Glutamatergic neuron (in vitro differentiated cells): ENCODE results near the gene WFDC2. TPM values are rescaled to one million over a fixed set of nuclear protein-coding genes. Genes with fewer than 3 reads are reported as not detected.

ENCODE experiments used
- DNase-seq: peaks from one replicate; pipeline ENCODE4 v3.0.0; 2022
- H3K27ac Mint-ChIP-seq: one replicate; pipeline ENCODE4 v1.8.0; 2020; ENCODE audit warnings: mild to moderate bottlenecking, mixed read lengths, inconsistent platforms; ENCODE audit not compliant: unreplicated experiment
- H3K27me3 Mint-ChIP-seq: one replicate; pipeline ENCODE4 v1.8.0; 2020; ENCODE audit warnings: mild to moderate bottlenecking, moderate library complexity, mixed read lengths, inconsistent platforms; ENCODE audit not compliant: unreplicated experiment
- H3K36me3 Mint-ChIP-seq: one replicate; pipeline ENCODE4 v1.8.0; 2020; ENCODE audit warnings: mild to moderate bottlenecking, mixed read lengths, inconsistent platforms; ENCODE audit not compliant: unreplicated experiment
- H3K4me1 Mint-ChIP-seq: one replicate; pipeline ENCODE4 v1.8.0; 2020; ENCODE audit warnings: mild to moderate bottlenecking, low read depth, mixed read lengths, inconsistent platforms; ENCODE audit not compliant: unreplicated experiment
- H3K4me3 Mint-ChIP-seq: one replicate; pipeline ENCODE4 v1.8.0; 2020; ENCODE audit warnings: mild to moderate bottlenecking, mixed read lengths, inconsistent platforms; ENCODE audit not compliant: unreplicated experiment
- H3K9me3 Mint-ChIP-seq: one replicate; pipeline ENCODE4 v1.8.0; 2020; ENCODE audit warnings: mild to moderate bottlenecking, moderate library complexity, mixed read lengths, inconsistent platforms; ENCODE audit not compliant: unreplicated experiment
- total RNA-seq: library from RNA; stranded (reverse); fragmentation: NEBNext Ultra II Directional; extraction: Animal tissue kit (Norgen Biotek cat#: 25700); gene quantifications from one replicate; pipeline ENCODE4 v1.2.1, GENCODE V29; 2021; ENCODE audit not compliant: unreplicated experiment
- TF ChIP-seq, protein P1 (sequence below): fragments of 200-600 bp; sonication (generic); IDR thresholded peaks from one replicate; pipeline ENCODE4 v1.5.0; 2021; ENCODE audit not compliant: partially characterized antibody, unreplicated experiment

WFDC2 gene
- total RNA-seq, 1 donor from 2014 or later: 4.8 TPM

- Mint-ChIP-seq H3K36me3 (no peaks in the 10 kb centered on the region), H3K4me1 (peaks cover 4% of the 10 kb centered on the region), H3K9me3 (peaks cover 2% of the 10 kb centered on the region), H3K27ac (no peak overlapping the region), H3K27me3 (no peaks in the 10 kb centered on the region), H3K4me3 (no peak overlapping the region)
- DNase-seq: no peak
- TF ChIP-seq, protein P1, sequence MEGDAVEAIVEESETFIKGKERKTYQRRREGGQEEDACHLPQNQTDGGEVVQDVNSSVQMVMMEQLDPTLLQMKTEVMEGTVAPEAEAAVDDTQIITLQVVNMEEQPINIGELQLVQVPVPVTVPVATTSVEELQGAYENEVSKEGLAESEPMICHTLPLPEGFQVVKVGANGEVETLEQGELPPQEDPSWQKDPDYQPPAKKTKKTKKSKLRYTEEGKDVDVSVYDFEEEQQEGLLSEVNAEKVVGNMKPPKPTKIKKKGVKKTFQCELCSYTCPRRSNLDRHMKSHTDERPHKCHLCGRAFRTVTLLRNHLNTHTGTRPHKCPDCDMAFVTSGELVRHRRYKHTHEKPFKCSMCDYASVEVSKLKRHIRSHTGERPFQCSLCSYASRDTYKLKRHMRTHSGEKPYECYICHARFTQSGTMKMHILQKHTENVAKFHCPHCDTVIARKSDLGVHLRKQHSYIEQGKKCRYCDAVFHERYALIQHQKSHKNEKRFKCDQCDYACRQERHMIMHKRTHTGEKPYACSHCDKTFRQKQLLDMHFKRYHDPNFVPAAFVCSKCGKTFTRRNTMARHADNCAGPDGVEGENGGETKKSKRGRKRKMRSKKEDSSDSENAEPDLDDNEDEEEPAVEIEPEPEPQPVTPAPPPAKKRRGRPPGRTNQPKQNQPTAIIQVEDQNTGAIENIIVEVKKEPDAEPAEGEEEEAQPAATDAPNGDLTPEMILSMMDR: no peak
Measured at GRCh38 chr20:45452238-45452637, 17.3 kb upstream of the WFDC2 start.

DNA sequence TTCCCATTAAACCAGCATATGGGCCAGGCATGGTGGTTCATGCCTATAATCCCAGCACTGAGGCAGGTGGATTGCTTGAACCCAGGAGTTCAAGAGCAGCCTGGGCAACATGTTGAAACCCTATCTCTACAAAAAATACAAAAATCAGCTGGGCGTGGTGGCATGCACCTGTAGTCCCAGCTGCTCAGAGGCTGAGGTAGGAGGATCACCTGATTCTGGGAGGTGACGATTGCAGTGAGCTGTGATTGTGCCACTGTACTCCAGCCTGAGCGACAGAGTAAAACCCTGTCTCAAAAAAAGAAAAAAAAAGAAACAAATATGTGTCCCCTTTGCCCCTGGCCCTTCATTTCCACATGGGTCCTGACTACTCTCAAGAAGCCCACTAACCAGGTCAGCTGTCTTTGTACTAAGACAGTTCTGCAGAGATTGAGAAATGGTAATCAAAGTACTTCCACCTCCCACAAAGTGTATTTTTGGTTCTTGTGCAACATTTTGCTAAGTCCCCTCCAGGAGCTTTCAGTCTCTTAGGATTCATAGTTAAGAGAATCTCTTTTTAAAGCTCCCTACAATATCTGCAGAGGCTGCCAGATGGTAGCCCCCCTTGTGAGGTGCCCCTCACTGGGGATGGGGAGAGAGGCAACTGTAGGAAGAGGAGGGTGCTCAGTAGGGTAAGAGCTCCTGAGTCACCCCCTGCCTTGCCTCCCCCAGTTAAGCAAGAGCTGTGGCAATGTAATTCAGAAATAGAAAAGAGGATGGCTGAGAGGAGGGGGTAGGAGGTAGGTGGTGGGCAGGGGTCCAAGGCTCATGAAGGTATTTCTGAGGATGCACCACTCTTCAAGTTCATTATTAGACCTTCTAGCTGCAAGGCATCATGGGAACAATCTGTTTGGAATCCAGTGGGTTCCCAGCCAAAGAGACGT is 16.5 kb upstream of the WFDC2 start:
- TF ChIP-seq, protein P1: no peak
- Mint-ChIP-seq H3K27me3 (no peaks in the 10 kb centered on the region), H3K36me3 (no peaks in the 10 kb centered on the region), H3K4me1 (peaks cover 4% of the 10 kb centered on the region), H3K9me3 (peaks cover 2% of the 10 kb centered on the region), H3K4me3 (no peak overlapping the region), H3K27ac (no peak overlapping the region)
- no peak for DNase-seq

- Mint-ChIP-seq H3K36me3 (no peaks in the 10 kb centered on the region), H3K4me1 (no peaks in the 10 kb centered on the region), H3K27ac (no peak overlapping the region), H3K9me3 (no peaks in the 10 kb centered on the region), H3K27me3 (no peaks in the 10 kb centered on the region), H3K4me3 (no peak overlapping the region)
- TF ChIP-seq, protein P1: peak; percentile 38
- DNase-seq: peak; percentile 45
Measured at GRCh38 chr20:45456632-45457031, 12.9 kb upstream of the WFDC2 start.

- H3K9me3 Mint-ChIP-seq: no peaks in the 10 kb centered on the region
- no peaks in the 10 kb centered on the region for H3K4me1 Mint-ChIP-seq
- no peak overlapping the region for H3K27ac Mint-ChIP-seq
- TF ChIP-seq, protein P1: no peak
- no peaks in the 10 kb centered on the region for H3K36me3 Mint-ChIP-seq
- no peaks in the 10 kb centered on the region for H3K27me3 Mint-ChIP-seq
- no peak for DNase-seq
- H3K4me3 Mint-ChIP-seq: no peak overlapping the region
Measured at GRCh38 chr20:45459606-45460005, 9.9 kb upstream of the WFDC2 start.

DNA sequence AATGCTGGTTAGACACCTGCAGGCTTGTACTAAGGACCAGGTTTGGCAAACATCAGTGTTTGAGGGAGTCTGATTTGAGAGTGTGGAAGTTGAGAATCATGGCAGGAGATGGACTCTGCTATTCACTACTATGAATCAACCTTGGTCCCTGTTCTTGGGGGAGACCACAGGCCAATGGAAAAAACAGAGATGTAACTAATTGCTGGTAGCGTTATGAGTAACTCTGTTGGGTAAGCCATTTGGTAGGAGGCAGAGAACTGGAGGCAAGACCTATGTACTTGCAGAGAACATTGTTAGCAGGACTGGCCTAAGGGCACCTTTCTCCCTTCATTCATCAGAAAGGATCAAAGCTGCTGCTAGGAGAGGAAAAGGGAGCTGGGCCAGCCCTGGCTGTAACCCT is 8.3 kb upstream of the WFDC2 start:
- no peak for DNase-seq
- H3K4me1 Mint-ChIP-seq: no peaks in the 10 kb centered on the region
- H3K27me3 Mint-ChIP-seq: no peaks in the 10 kb centered on the region
- no peaks in the 10 kb centered on the region for H3K36me3 Mint-ChIP-seq
- TF ChIP-seq, protein P1: no peak
- H3K27ac Mint-ChIP-seq: no peak overlapping the region
- no peaks in the 10 kb centered on the region for H3K9me3 Mint-ChIP-seq
- H3K4me3 Mint-ChIP-seq: no peak overlapping the region
